Measurements from ENCODE around the gene PBX3.

PBX3 gene

GRCh38 chr9:125911861-125912644 lies 164.9 kb downstream of the PBX3 start:
- no peak for DNase-seq

GRCh38 chr9:125912667-125913066 lies 165.5 kb downstream of the PBX3 start:
- no peak for DNase-seq

- no peak for DNase-seq
Observed at GRCh38 chr9:125913551-125913950, 166.4 kb downstream of the PBX3 start.

- no peak for DNase-seq
Observed at GRCh38 chr9:125914411-125914810, 167.2 kb downstream of the PBX3 start.

GRCh38 chr9:125915606-125916005 lies 168.4 kb downstream of the PBX3 start:
- no peak for DNase-seq

- DNase-seq, result no peak
Observed at GRCh38 chr9:125919565-125919964, 172.4 kb downstream of the PBX3 start.

- no peak for DNase-seq
Observed at GRCh38 chr9:125920402-125920801, 173.2 kb downstream of the PBX3 start.

GRCh38 chr9:125922854-125923253 lies 175.7 kb downstream of the PBX3 start:
- DNase-seq, result no peak

GRCh38 chr9:125924351-125924750 lies 177.2 kb downstream of the PBX3 start:
- no peak for DNase-seq

GRCh38 chr9:125926936-125927335 lies 179.8 kb downstream of the PBX3 start:
- no peak for DNase-seq

- DNase-seq, result no peak
Observed at GRCh38 chr9:125929846-125930245, 182.7 kb downstream of the PBX3 start.

- DNase-seq, result no peak
Observed at GRCh38 chr9:125931211-125931610, 184.0 kb downstream of the PBX3 start.

GRCh38 chr9:125932012-125932411 lies 184.8 kb downstream of the PBX3 start:
- DNase-seq, result no peak

- no peak for DNase-seq
Observed at GRCh38 chr9:125932746-125933455, 185.7 kb downstream of the PBX3 start.

- DNase-seq, result no peak
Observed at GRCh38 chr9:125942125-125942524, 195.0 kb downstream of the PBX3 start.

- no peak for DNase-seq
Observed at GRCh38 chr9:125943831-125944230, 196.7 kb downstream of the PBX3 start.

- no peak for DNase-seq
Observed at GRCh38 chr9:125946397-125946796, 199.2 kb downstream of the PBX3 start.

GRCh38 chr9:125948887-125949596 lies 201.9 kb downstream of the PBX3 start:
- no peak for DNase-seq

- no peak for DNase-seq
Observed at GRCh38 chr9:125949703-125950460, 202.7 kb downstream of the PBX3 start.

- DNase-seq, result no peak
Observed at GRCh38 chr9:125950880-125951471, 203.8 kb downstream of the PBX3 start.

GRCh38 chr9:125953314-125954019 lies 206.3 kb downstream of the PBX3 start:
- no peak for DNase-seq

GRCh38 chr9:125956102-125956501 lies 208.9 kb downstream of the PBX3 start:
- DNase-seq, result no peak
